ENCODE measurements around the gene TMEM258.

TMEM258 gene

GRCh38 chr11:61739966-61740365, 52.4 kb downstream of the TMEM258 start:
- no peak for DNase-seq (ENCODE audit: low spot score)

- no peak for DNase-seq (ENCODE audit: low spot score)
These were observed 53.0 kb downstream of the TMEM258 start for GRCh38 chr11:61739413-61739812.

Data from LoVo (cell line).